ENCODE measurements around the gene BAZ2B. TPM values are rescaled to one million over a fixed set of nuclear protein-coding genes. Genes with fewer than 3 reads are reported as not detected.

BAZ2B gene
- total RNA-seq, 1 experiment from 2014 or later, result 54.9 TPM

DNA sequence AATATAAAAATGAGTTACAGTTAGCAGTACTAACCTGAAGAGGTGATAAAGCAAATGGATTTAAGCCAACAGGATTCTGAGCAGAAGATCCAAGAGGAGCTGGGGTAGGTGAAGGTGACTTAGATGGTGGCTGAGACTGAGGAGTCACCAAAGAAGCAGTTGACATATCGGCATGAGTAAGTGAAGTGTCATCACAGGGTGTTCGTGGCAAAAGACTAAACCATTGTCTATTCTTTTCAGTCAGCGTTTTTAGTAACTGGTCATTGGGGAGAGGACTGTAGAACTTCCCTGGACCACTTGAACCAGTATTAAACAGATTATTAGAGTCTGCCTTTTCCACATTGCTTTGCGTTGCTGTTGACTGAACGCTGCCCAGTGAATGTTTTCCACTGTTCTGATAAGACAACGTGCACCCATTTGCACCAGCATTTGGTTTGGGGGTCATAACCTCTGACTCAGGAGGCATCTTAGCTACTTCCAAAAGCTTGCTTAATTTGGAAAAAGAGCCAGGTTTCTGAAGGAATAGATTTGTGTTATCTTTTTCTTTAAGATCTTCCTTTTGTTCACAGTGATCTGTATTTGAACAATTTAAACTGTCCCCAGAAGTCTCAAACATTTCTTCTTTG, 266.6 kb downstream of the BAZ2B start:
- Histone ChIP-seq H2BK12ac (ENCODE audit: insufficient read length, low read depth, low read length) (no peak overlapping the region), H3T11ph (ENCODE audit: low read length) (no peak overlapping the region), H3K4me2 (ENCODE audit: insufficient read depth, insufficient read length, low read length) (no peak overlapping the region), H3K9ac (ENCODE audit: extremely low read depth, insufficient read length, low read length) (no peak overlapping the region), H2BK5ac (ENCODE audit: insufficient read length, low read length) (no peak overlapping the region), H3K23ac (ENCODE audit: insufficient read length, low read depth, low read length) (no peak overlapping the region), H3K79me2 (ENCODE audit: insufficient read depth, low read length) (no peaks in the 10 kb centered on the region), H4K91ac (ENCODE audit: insufficient read length, low read depth, low read length) (no peak overlapping the region), H2BK20ac (ENCODE audit: low read depth, low read length, poor library complexity, severe bottlenecking) (no peak overlapping the region), H2AK5ac (ENCODE audit: insufficient read length, low read length) (no peak overlapping the region), H2BK120ac (ENCODE audit: low read depth, low read length, poor library complexity, severe bottlenecking) (no peak overlapping the region), H4K20me1 (ENCODE audit: control insufficient read depth, insufficient read depth, insufficient read length) (no peaks in the 10 kb centered on the region), H3K79me1 (ENCODE audit: insufficient read depth, low read depth, low read length, poor library complexity, severe bottlenecking) (no peaks in the 10 kb centered on the region), H4K5ac (ENCODE audit: insufficient read length, low read depth, low read length) (no peak overlapping the region), H3K18ac (ENCODE audit: insufficient read length, low read depth, low read length) (no peak overlapping the region), H2AFZ (ENCODE audit: low read length) (no peak overlapping the region), H3K23me2 (ENCODE audit: insufficient read length, low read depth, low read length, poor library complexity, severe bottlenecking) (no peaks in the 10 kb centered on the region), H3K27me3 (ENCODE audit: insufficient read depth, low read length) (no peaks in the 10 kb centered on the region), H3K4me1 (ENCODE audit: insufficient read depth, low read length) (no peaks in the 10 kb centered on the region), H4K8ac (replicated peaks; ENCODE audit: insufficient read length, low read depth, low read length) (no peak overlapping the region), H3K4ac (ENCODE audit: low read depth, low read length) (no peak overlapping the region), H2BK15ac (ENCODE audit: low read depth, low read length) (no peak overlapping the region), H3K27ac (ENCODE audit: insufficient read length, low read depth, low read length) (no peak overlapping the region), H3K56ac (ENCODE audit: insufficient read length, low read depth, low read length) (no peak overlapping the region), H3K9me3 (ENCODE audit: control insufficient read depth, low read depth, low read length) (no peaks in the 10 kb centered on the region), H3K14ac (ENCODE audit: insufficient read depth, low read length) (no peak overlapping the region)
- DNase-seq, result no peak
- TF ChIP-seq, protein P1, sequence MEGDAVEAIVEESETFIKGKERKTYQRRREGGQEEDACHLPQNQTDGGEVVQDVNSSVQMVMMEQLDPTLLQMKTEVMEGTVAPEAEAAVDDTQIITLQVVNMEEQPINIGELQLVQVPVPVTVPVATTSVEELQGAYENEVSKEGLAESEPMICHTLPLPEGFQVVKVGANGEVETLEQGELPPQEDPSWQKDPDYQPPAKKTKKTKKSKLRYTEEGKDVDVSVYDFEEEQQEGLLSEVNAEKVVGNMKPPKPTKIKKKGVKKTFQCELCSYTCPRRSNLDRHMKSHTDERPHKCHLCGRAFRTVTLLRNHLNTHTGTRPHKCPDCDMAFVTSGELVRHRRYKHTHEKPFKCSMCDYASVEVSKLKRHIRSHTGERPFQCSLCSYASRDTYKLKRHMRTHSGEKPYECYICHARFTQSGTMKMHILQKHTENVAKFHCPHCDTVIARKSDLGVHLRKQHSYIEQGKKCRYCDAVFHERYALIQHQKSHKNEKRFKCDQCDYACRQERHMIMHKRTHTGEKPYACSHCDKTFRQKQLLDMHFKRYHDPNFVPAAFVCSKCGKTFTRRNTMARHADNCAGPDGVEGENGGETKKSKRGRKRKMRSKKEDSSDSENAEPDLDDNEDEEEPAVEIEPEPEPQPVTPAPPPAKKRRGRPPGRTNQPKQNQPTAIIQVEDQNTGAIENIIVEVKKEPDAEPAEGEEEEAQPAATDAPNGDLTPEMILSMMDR (conservative IDR thresholded peaks at IDR 0.05), result no peak
- Mint-ChIP-seq H3K4me3 (no peak overlapping the region), H3K36me3 (ENCODE audit: insufficient read depth in 1 of 3, low read depth in 3 of 3) (peaks cover 16 to 27% (median 19%) of the 10 kb centered on the region in 3 experiments; a peak in 6 of 7 replicates), H3K9me3 (no peaks in the 10 kb centered on the region), H3K27me3 (ENCODE audit: low read depth) (no peaks in the 10 kb centered on the region), H3K27ac (no peak overlapping the region), H3K4me1 (no peaks in the 10 kb centered on the region)
- no CpG with 5 or more reads among the region's 6 CpGs for WGBS (ENCODE audit: extremely low coverage, insufficient read length, low lambda C conversion rate)

All from H9 (cell line).